MCF 10A (cell line): ENCODE results near the gene HMGN3. TPM values are rescaled to one million over a fixed set of nuclear protein-coding genes. Genes with fewer than 3 reads are reported as not detected.

Experiments used
- Bru-seq: library from RNA; stranded (reverse); fragments of 400-500 nt; gene quantifications from one replicate; lab custom pipeline; 2021; lab: Mats Ljungman, UMichigan
- BruChase-seq, 2 experiments: library from RNA; stranded (reverse); fragments of 400-500 nt; gene quantifications; one replicate each; lab custom pipeline; 2021; lab: Mats Ljungman, UMichigan
- BruUV-seq: library from RNA; stranded (reverse); fragments of 400-500 nt; replicated peaks from 2 replicates; lab custom pipeline; 2021; lab: Mats Ljungman, UMichigan
- CTCF ChIA-PET: fragments of 300-600 bp; sonication (Branson Sonifier 250); formaldehyde crosslinking; extraction: SDS; loops from one replicate; lab custom pipeline; 2021; ENCODE audit warnings: antibody characterized with exemption, inconsistent platforms; lab: Yijun Ruan, JAX
- POLR2A ChIA-PET: fragments of 300-600, 350-650 bp; sonication (Branson Sonifier 250); formaldehyde crosslinking; extraction: SDS; loops from one replicate; lab custom pipeline; 2020; ENCODE audit warnings: antibody characterized with exemption, inconsistent platforms; lab: Yijun Ruan, JAX
- DNase-seq: peaks from one replicate; pipeline ENCODE4 v3.0.0-alpha.2; 2018; ENCODE audit not compliant: unreplicated experiment
- H3K27ac Mint-ChIP-seq: one replicate; pipeline ENCODE4 v1.8.0; 2022; ENCODE audit warnings: mild to moderate bottlenecking, low read depth, mixed read lengths; ENCODE audit not compliant: unreplicated experiment
- H3K27me3 Mint-ChIP-seq: one replicate; pipeline ENCODE4 v1.8.0; 2022; ENCODE audit warnings: mixed read lengths; ENCODE audit not compliant: insufficient read depth, unreplicated experiment
- H3K36me3 Mint-ChIP-seq: one replicate; pipeline ENCODE4 v1.8.0; 2022; ENCODE audit warnings: mild to moderate bottlenecking, moderate library complexity, mixed read lengths; ENCODE audit not compliant: insufficient read depth, unreplicated experiment
- H3K4me1 Mint-ChIP-seq: one replicate; pipeline ENCODE4 v1.8.0; 2022; ENCODE audit warnings: mixed read lengths; ENCODE audit not compliant: insufficient read depth, unreplicated experiment
- H3K4me3 Mint-ChIP-seq: one replicate; pipeline ENCODE4 v1.8.0; 2022; ENCODE audit warnings: mild to moderate bottlenecking, moderate library complexity, mixed read lengths; ENCODE audit not compliant: unreplicated experiment
- H3K9me3 Mint-ChIP-seq: one replicate; pipeline ENCODE4 v1.8.0; 2022; ENCODE audit warnings: mixed read lengths; ENCODE audit not compliant: unreplicated experiment
- intact Hi-C: fragments of 100-400 bp; cut with micrococcal nuclease; formaldehyde crosslinking; loops from 2 replicates; pipeline ENCODE4 v1.14.1; 2022
- long read RNA-seq: library from polyadenylated mRNA; stranded (forward); transcript quantifications from one replicate; pipeline ENCODE4 v2.0.0, GENCODE V29; 2022
- total RNA-seq: library from RNA; stranded (reverse); gene quantifications from 2 replicates; pipeline ENCODE4 v1.2.3, GENCODE V29; 2022
- TF ChIP-seq, protein P1 (sequence below): fragments of 200-600 bp; IDR thresholded peaks from one replicate; pipeline ENCODE4 v1.8.0; 2022; ENCODE audit warnings: antibody characterized with exemption, mild to moderate bottlenecking; ENCODE audit not compliant: unreplicated experiment

HMGN3 gene
- total RNA-seq (18.7 and 36.5 TPM in 2 replicates), Bru-seq, nascent RNA (percentile 64 among the genes with signal in this experiment), BruChase-seq, experiment 1, labeled RNA remaining after a 6-hour chase (percentile 55 among the genes with signal in this experiment), BruChase-seq, experiment 2, labeled RNA remaining after a 2-hour chase (percentile 60 among the genes with signal in this experiment)
- long read RNA-seq, transcript HMGN3-202 (6 exons, 872 nt): minor isoform, 23 of 68 reads
- long read RNA-seq, transcript HMGN3-201 (6 exons, 831 nt): major isoform, 28 of 68 reads
- long read RNA-seq, partial matches to known transcripts: 13 of 68 reads
- long read RNA-seq, other reads (novel, unspliced or antisense): 4 of 68 reads

DNA sequence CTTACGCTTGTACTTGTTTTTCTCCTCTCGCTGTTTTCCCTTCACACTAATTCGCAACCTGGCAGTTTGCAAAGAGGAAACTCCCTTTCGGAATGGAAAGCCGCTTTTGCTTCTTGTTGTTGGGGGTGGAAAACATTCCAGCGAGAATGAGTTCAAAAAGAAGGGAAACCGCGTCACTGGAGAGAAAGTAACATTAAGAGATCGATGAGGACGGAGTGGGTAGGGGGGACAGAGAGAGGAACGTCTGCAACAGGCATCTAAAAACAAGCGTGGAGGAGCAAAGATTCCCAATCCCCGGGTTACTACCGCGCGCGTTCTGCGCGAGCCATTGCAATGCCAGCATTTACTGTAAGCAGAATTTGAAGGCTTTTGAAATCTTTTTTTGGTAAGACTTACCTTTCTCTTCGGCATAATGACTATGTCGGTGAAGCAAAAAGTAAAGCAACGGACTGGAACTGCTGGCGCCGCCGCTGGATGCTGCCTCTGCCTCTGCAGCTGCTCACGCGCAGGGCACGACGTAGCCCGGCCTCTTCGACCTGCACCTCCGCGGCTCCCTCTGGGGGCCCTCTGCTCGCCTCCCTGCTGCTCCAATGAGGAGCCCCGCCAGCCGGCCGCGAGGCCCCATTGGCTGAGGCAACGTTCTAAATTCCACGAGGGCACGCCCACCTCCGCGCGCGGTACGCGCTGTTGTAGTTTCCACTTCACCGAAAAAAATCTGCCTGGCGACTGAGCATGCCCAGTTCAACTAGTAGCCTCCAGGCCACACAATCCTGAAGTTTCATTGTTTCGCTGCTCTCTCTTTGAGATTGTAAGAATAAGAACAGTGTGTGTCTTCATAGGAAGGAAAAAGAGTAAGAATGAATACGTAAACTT, at the start of gene HMGN3:
Gene HMGN3 (minus strand): TSS at position 533 of the 873 bp plus-strand sequence.
- Mint-ChIP-seq H3K27me3 (no peaks in the 10 kb centered on the region), H3K9me3 (no peaks in the 10 kb centered on the region), H3K4me3 (peak within 1 kb of the TSS; percentile 88), H3K4me1 (peaks cover 20% of the 10 kb centered on the region), H3K27ac (peak within 1 kb of the TSS; percentile 81), H3K36me3 (no peaks in the 10 kb centered on the region)
- ChIA-PET CTCF (no interaction called here), POLR2A (interaction anchor here (0.6 to 5.4 kb wide), 5 partner anchors 9 to 188 kb away, joined by 3 to 81 read pairs (median 3); partner anchors contain the start of gene PHIP)
- TSS peak; percentile 58 for BruUV-seq
- intact Hi-C loops: loop anchor here (5.0 kb wide), 2 partner anchors 218 to 303 kb away; partner anchors contain the start of gene LCA5
- DNase-seq: peak; percentile 83
- TF ChIP-seq, protein P1, sequence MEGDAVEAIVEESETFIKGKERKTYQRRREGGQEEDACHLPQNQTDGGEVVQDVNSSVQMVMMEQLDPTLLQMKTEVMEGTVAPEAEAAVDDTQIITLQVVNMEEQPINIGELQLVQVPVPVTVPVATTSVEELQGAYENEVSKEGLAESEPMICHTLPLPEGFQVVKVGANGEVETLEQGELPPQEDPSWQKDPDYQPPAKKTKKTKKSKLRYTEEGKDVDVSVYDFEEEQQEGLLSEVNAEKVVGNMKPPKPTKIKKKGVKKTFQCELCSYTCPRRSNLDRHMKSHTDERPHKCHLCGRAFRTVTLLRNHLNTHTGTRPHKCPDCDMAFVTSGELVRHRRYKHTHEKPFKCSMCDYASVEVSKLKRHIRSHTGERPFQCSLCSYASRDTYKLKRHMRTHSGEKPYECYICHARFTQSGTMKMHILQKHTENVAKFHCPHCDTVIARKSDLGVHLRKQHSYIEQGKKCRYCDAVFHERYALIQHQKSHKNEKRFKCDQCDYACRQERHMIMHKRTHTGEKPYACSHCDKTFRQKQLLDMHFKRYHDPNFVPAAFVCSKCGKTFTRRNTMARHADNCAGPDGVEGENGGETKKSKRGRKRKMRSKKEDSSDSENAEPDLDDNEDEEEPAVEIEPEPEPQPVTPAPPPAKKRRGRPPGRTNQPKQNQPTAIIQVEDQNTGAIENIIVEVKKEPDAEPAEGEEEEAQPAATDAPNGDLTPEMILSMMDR: no peak

DNA sequence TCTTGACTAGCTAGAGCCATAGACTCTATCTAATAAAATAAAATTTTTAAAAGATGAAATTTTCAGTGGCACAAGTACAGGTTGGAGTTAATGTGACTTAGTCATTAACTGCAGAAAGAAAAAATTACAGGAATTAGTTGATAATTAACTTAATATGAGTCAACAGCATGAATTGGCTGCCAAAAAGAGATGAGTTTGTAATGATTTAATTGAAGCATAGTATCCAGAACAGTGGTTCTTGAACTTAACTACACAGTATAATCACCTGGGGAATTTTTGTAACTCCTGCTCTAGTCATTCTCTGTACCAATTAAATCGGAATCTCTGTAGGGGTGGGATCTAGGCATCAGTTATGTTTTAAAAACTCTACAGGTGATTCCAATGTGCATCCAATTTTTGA, 46.3 kb upstream of the HMGN3 start:
- Mint-ChIP-seq H3K36me3 (no peaks in the 10 kb centered on the region), H3K9me3 (peaks cover 27% of the 10 kb centered on the region), H3K27ac (no peak overlapping the region), H3K4me3 (no peak overlapping the region), H3K27me3 (no peaks in the 10 kb centered on the region), H3K4me1 (peaks cover 6% of the 10 kb centered on the region)
- no peak for DNase-seq
- TF ChIP-seq, protein P1: no peak
- CTCF ChIA-PET: no interaction called here
- BruUV-seq: no TSS peak
- POLR2A ChIA-PET: no interaction called here
- intact Hi-C loops: no loop called here

DNA sequence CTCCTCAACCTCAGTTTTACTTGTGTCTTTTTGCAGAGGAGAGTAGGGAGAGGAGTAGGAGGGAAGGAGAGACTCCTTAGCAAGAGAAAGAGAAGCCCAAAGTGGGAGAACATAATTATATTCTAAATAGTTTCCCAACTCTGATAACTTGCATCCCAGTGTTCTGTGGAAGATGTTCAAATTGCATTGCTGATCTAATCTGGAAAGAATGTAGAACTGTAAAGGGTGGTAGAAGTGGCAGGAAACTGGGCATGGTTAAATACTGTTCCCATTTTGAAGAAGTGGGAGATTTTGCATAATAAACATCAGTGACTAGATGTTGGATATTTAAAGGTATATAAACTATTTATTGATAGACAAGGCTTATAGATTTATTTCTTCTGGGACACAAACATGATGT, 42.6 kb upstream of the HMGN3 start:
- Mint-ChIP-seq H3K4me1 (peaks cover 6% of the 10 kb centered on the region), H3K4me3 (no peak overlapping the region), H3K27me3 (no peaks in the 10 kb centered on the region), H3K27ac (no peak overlapping the region), H3K36me3 (no peaks in the 10 kb centered on the region), H3K9me3 (peaks cover 27% of the 10 kb centered on the region)
- CTCF ChIA-PET: interaction anchor here (0.7 kb wide), 1 partner anchor 25 kb away, joined by 3 read pairs; no protein-coding TSS in a partner anchor
- peak; percentile 27 for DNase-seq
- intact Hi-C loops: no loop called here
- POLR2A ChIA-PET: interaction anchor here (0.7 kb wide), 1 partner anchor 14 kb away, joined by 3 read pairs; no protein-coding TSS in a partner anchor
- TF ChIP-seq, protein P1: no peak
- no TSS peak for BruUV-seq

DNA sequence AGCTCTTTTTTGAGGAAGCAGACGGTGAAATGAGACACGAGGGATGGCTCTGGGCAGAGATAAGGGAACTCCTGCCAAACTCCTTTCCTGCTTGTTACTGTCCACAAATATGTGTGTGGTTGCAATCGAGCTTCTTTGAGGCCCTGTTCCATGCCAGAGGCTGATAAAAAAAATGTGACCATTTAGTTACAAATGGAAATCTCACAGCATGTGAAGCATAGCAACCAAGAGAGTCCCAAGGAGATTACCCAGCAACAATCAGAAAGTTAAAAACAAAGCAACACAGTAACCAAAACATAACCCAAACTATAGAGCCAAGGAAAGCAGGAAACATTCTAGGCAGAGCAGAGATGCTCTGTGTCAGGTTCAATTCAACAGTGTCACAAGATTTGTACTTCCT, 35.4 kb upstream of the HMGN3 start:
- H3K27me3 Mint-ChIP-seq: no peaks in the 10 kb centered on the region
- TF ChIP-seq, protein P1: no peak

More for the DNA sequence above, 35.4 kb upstream of the HMGN3 start:
- no peak overlapping the region for H3K4me3 Mint-ChIP-seq
- no TSS peak for BruUV-seq
- POLR2A ChIA-PET: interaction anchor here (0.7 kb wide), 2 partner anchors 79 to 208 kb away, joined by 3 read pairs; no protein-coding TSS in a partner anchor
- no peak overlapping the region for H3K27ac Mint-ChIP-seq
- H3K9me3 Mint-ChIP-seq: peaks cover under 1% of the 10 kb centered on the region
- CTCF ChIA-PET: interaction anchor here (0.8 kb wide), 1 partner anchor 222 kb away, joined by 3 read pairs; no protein-coding TSS in a partner anchor
- H3K36me3 Mint-ChIP-seq: no peaks in the 10 kb centered on the region
- no peak for DNase-seq
- intact Hi-C loops: no loop called here
- H3K4me1 Mint-ChIP-seq: no peaks in the 10 kb centered on the region
